GM18508 (cell line): ENCODE measurements around the gene EVC.

Experiments used
- ATAC-seq: cut with Tn5 transposase; IDR thresholded peaks from one replicate; pipeline ENCODE4 v1.9.1; 2021; ENCODE audit warnings: moderate number of reproducible peaks; ENCODE audit not compliant: insufficient read depth, unreplicated experiment

EVC gene

GRCh38 chr4:5783486-5783885 is 72.5 kb downstream of the EVC start:
- ATAC-seq = no peak

- no peak for ATAC-seq
Measured at GRCh38 chr4:5784021-5784420, 73.0 kb downstream of the EVC start.

- ATAC-seq = no peak
Measured at GRCh38 chr4:5784960-5785611, 74.1 kb downstream of the EVC start.

- ATAC-seq = no peak
Measured at GRCh38 chr4:5785806-5786680, 75.0 kb downstream of the EVC start.

- no peak for ATAC-seq
Measured at GRCh38 chr4:5787311-5787710, 76.3 kb downstream of the EVC start.

- no peak for ATAC-seq
Measured at GRCh38 chr4:5788144-5788543, 77.1 kb downstream of the EVC start.

- ATAC-seq = no peak
Measured at GRCh38 chr4:5789141-5789540, 78.1 kb downstream of the EVC start.

GRCh38 chr4:5790546-5790857 is 79.5 kb downstream of the EVC start:
- ATAC-seq = no peak

GRCh38 chr4:5791654-5792053 is 80.7 kb downstream of the EVC start:
- no peak for ATAC-seq

GRCh38 chr4:5793514-5793913 is 82.5 kb downstream of the EVC start:
- ATAC-seq = no peak

- ATAC-seq = no peak
Measured at GRCh38 chr4:5795580-5795979, 84.6 kb downstream of the EVC start.

GRCh38 chr4:5796976-5797375 is 86.0 kb downstream of the EVC start:
- no peak for ATAC-seq

GRCh38 chr4:5797866-5798265 is 86.9 kb downstream of the EVC start:
- no peak for ATAC-seq

GRCh38 chr4:5798462-5798861 is 87.5 kb downstream of the EVC start:
- no peak for ATAC-seq

GRCh38 chr4:5798946-5799345 is 87.9 kb downstream of the EVC start:
- no peak for ATAC-seq

GRCh38 chr4:5799406-5799805 is 88.4 kb downstream of the EVC start:
- ATAC-seq = no peak

GRCh38 chr4:5800496-5800895 is 89.5 kb downstream of the EVC start:
- no peak for ATAC-seq

GRCh38 chr4:5801696-5802095 is 90.7 kb downstream of the EVC start:
- ATAC-seq = no peak

GRCh38 chr4:5802565-5802964 is 91.6 kb downstream of the EVC start:
- ATAC-seq = no peak

- no peak for ATAC-seq
Measured at GRCh38 chr4:5804656-5805055, 93.7 kb downstream of the EVC start.

- no peak for ATAC-seq
Measured at GRCh38 chr4:5805270-5805669, 94.3 kb downstream of the EVC start.
